HG03175 (cell line): Measurements from ENCODE around the gene MPHOSPH9.

Experiments
- ATAC-seq: cut with Tn5 transposase; IDR thresholded peaks from one replicate; pipeline ENCODE4 v1.9.1; 2021; ENCODE audit warnings: mild to moderate bottlenecking, moderate library complexity; ENCODE audit not compliant: unreplicated experiment

The MPHOSPH9 gene

GRCh38 chr12:123106640-123107359 is 126.1 kb downstream of the MPHOSPH9 start:
- no peak for ATAC-seq

DNA sequence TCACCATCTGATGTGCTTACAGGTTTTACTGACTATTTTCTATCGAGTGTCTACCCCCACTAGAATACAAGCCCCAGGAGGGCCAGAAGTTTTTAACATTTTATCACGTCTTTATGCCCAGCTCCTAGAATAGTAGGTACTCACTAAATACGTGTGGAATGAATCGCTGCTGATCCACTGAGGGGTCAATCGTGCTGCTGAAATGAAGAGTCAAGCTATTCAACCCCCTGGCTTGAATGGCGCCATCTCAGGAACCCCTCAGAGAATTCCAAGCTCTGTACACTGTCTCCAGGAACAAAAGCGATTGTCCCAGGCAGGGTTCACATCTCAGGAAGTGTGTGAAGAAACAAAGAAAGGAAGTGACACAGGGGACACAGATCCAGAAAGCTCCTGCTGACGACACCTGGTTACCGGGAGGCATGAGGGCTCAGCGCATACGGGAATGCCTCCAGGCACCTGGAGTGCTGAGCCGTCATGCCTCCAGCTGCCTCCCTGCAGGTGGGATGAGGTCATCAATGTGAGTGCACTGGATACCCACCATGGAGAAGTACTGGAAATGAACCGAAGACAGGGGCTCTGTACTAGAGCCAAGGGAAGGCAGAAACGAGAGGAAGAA is 127.6 kb downstream of the MPHOSPH9 start:
- no peak for ATAC-seq

DNA sequence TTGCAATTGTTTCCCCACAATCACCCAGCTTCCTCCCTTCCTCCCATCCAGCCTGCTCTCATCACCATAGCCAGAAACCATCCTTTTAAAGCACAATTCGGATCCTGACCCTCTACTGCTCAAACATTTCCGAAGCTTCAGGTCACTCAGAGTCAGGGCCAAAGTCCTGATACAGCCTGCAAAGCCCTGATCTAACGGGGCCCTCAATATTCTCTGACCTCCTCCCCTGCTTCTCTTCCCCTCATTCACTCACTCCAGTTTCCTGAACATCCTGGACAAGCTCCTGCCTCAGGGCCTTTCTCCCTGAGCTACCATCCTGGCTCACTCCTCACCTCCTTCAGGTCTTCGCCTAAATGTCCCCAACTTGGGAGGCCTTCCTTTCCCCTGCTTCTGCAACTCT is 128.1 kb downstream of the MPHOSPH9 start:
- no peak for ATAC-seq
